ENCODE data around the gene SLC24A4. TPM values are rescaled to one million over a fixed set of nuclear protein-coding genes. Genes with fewer than 3 reads are reported as not detected.

SLC24A4 gene
- polyA plus RNA-seq, 1 donor = 1.2 TPM

DNA sequence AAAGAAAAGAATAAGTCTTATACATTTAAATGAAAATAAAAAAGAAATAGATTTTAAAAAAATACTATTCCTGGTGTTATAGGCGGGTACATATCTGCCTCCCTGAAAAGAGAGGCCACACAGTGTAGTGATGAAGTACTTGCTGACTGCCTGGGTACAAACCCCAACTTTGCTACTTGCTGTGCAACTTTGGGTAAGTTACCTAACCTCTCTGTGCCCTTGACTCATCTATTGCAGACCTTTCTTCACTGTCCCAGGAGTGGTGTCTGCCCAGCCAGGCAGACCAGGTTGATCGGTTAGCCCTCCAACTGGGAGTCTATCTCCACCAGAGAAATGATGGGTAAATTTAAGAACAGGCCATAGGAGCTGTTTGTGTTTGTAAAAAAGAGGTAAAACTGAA lies 82.0 kb downstream of the SLC24A4 start:
- DNase-seq = no peak

DNA sequence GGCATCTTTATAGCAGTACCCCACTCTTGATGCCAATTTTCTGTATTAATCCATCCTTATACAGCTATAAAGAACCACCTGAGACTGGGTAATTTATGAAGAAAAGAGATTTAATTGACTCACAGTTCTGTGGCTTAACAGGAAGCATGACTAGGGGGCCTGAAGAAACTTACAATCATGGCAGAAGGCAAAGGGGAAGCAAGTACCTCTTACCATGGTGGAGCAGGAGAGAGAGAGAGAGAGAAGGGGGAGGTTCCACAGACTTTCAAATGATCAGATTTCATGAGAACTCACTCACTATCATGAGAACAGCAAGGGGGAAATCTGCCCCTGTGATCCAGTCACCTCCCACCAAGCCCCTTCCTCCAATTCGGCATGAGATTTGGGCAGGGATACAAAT lies 84.4 kb downstream of the SLC24A4 start:
- no peak for DNase-seq

DNA sequence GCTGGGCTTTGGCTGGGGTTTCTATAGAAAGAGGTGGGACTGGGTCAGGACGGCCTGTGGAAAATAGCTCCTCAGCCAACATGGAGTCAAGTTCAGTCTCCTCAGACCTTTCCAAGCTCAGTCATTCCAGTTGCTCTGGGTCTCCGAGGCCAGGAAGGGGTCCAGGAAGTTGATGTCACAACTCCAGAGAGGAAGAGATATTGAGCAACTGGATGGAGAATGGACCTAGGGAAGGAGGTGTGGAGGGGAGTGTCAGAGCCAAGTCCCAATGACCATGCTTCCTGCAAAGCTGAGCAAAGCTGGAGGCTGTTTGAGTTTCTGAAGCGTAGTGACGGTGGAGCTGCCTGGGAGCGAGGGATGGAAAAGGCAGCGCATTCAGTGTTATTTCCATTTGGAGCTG lies 86.1 kb downstream of the SLC24A4 start:
- DNase-seq = peak; percentile 93

DNA sequence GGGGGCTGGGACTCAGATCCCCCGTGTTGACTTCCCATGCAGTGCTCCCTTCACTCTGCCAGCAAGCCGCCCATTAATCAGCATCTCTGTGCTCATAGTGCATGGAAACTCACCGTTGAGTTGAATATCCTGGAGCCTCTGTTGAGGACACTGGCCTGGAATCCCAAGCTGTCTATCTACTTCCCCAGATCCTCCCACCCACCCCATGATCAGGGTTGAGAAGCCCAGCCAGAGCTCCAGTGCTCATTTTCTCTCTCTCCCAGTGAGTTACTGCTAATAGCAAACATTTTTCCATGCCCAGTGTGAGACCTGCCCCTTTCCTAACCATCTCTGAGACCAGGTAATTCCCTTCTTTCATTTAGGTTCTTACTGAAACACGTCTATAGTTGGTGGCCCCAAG lies 88.2 kb downstream of the SLC24A4 start:
- DNase-seq = no peak

DNA sequence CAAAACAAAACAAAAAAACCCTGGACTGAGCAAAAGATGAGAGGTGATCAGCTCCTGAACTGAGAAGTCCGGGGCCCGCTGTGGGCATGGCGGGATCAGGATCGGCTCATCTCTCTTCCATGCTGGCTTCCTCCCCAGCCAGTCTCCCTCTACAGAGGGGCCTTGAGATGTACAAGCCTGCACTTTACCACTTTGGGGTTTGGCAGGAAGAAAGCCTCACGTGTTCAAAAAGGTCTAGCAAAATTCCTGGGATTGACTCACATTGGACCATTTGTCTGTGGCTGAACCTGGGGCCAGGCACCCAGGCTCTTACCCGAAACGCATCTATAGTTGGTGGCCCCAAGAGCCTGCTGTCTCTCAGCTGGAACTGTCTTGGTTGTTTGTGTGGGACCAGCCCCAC lies 89.0 kb downstream of the SLC24A4 start:
- no peak for DNase-seq

DNA sequence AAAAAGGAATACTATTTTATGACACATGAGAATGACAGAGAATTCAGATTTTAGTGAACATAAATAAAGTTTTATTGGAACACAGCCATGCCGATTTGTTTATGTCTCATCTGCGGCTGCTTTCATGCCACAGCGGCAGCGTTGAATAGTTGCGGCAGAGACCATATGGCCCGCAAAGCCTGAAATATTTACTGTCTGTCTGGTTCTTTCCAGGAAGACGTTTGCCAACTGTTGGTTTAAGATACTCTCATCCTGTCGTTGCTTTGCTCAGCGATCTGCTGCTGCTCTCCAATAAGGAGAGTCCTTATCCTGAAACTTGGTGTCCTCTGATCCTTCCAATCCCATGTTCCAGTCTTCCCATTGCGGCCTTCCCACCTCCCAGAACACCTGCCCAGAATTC lies 89.9 kb downstream of the SLC24A4 start:
- no peak for DNase-seq

DNA sequence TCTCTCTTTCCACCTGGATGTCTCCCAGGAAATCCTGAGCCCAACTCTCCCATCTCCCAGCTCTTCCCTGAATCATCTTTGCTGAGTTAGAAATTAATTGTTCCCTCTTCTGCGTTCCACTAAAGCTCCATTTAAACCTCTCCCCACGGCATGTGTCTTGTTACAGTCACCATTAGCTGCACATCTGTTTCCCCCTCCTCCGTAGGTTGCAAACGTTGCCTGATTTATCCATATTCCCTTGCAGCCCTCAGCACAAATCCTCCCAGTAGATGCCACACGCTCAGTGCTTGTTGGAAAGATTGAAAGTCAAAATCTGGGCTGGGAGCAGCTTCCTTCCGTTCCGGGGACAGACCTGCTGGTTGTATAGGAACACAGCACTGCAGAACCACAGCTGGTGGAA lies 90.4 kb downstream of the SLC24A4 start:
- DNase-seq = no peak

DNA sequence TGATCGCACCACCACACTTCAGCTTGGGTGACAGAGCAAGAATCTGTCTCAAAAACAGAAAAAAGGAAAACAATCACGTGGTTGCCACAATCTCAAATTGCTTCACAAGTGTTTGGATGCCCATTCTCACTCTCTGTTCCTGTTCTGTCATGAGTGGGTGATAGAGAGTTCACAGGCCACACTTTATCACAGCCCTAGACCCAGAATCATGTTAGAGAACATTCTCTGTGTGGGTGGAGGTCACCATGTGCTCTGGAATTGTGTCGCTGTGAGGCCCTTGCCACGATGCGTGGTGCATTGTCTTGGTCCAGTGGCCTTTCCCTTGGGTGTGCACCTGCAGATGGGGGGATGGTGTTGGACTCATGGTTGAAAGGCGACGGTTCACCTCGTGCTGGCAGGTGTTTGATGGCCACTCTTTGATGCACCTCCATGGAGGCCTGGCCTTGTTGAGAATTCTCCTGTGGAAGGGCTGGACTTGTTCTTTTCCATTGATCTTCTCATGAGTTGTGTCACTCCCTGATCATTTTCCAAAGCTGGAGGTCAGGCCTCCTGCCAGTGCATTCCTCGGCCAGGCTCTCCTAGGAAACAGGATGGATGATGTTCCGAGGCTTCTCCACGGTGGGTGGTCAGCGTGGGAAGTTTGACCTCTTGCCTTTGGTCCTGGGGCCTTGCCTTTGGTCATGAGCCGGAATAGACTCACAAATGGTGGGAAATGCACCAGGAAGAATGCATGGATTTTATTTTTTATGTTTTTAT lies 91.9 kb downstream of the SLC24A4 start:
- DNase-seq = no peak

DNA sequence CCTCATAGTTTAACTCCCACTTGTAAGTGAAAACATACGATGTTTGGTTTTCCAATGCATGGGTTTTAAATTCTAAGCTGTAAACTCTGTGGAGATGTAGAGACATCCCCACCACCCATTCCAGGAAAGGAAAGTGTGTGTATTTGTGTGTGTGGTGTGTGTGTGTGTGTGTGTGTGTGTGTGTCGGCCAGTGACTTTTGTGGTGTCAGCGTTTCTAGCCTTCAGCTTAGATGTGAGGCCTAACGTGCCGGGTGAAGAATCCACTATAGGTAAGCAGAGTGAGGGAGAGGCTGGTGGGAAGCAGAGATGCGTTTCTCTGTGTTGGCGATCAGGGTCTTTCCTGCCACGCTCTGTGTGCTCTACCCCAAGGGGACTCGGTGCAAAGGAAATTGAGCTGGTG lies 93.0 kb downstream of the SLC24A4 start:
- no peak for DNase-seq

DNA sequence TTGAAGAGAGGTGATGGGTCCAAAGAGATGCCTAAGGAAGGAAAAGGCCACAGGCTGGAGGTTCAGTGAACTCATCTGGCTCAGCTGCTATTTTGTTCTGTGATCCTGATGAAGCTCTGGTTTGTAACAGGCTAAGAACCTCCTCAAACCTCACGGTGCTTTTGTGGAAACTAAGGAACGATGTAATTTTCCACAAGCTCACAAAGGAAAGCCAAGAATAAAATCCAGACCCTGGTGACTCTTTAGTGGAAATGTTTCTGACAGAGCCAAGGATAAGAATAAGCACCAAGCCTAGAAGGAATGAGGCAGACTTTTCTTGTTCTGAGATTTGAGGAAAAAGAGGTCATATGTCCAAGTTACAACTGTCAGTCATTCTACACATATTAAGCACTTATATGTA lies 93.6 kb downstream of the SLC24A4 start:
- DNase-seq = no peak

DNA sequence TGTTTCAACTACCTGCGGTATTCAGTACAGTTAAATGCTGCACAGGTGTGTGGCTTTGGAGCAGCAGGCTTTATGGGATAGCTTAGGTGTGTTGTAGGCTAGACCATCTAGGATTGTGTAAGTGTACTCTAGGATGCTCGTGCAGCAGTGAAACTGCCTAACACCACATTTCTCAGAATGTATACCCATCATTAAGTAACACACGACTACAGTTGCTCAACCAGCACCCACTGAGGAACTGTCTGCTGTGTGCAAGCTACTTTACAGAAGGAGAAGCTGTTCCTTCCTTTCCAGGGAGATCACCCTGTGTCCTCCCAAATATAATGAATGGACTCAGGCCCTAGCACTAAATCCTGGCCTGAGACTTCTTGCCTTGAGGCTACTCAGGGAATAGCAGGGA lies 94.8 kb downstream of the SLC24A4 start:
- no peak for DNase-seq

DNA sequence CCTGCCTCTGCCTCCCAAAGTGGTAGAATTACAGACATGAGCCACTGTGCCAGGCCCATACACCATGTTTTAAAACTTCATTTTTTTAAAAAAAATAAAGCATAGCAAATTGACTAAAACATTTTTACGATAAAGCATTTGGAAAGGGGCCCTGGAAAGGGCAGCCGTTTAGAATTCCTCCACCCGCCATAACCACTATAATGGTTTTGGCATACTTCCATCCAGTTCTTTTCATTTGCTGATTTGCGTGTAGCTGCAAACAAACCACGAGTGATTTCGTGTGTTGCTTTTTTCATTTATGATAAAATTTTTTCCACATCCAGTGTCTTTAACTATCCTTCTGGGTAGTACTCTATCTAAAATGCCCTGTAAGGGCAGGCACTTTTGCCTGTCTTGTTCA lies 98.8 kb downstream of the SLC24A4 start:
- DNase-seq = no peak

DNA sequence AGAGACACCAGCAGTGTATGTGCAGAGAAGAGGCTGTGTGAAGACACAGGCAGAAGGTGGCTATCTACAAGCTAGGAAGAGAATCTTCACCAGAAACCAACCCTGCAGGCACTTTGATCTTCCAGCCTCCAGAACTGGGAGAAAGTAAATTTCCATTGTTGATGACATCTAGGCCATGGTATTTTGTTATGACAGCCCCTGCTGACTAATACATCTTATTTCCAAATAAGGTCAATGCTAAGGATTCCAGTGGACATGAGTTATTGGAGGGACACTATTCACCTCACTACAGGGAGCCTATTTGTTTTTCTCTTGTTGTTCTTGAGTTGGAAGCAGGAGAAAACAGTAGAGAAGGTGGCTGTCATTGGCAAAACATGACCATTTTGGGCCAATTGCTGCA lies 102.1 kb downstream of the SLC24A4 start:
- DNase-seq = no peak

DNA sequence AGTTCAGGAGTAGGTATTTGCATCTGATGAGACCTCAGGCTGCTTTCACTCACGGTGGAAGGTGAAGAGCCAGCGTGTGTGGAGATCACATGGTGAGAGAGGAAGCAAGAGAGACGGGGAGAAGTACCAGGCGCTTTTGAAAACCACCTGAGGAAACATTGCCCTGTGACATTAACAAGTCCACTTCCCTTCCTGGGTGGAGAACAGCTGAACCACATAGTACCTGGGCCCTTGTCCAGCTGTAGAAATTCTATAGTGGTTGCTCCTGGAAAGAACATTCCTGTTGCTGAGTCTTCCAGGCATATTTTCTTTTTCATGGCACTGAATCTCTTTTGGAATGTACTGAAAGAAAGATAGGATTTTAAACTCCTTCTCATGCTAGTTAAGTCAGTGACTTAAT lies 103.3 kb downstream of the SLC24A4 start:
- DNase-seq = peak; percentile 58

DNA sequence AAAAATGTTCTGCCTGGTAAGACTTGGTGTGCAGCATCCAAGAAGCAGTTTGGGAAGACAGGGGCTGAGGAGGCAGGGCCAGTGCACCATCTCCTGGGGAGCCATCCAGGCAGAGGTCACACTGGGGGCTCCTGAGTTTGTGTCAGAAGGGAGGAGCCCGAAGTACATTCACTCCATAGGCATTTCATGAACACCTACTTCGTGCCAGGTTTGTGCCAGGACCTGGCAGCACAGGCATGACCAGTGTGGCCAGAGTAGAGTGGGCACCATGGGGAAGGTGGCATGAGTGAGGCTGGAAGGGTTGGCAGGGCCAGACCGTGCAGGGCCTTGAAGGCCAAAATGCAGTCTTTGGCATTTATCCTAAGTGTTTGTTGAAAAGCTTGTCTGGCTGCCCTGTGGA lies 104.1 kb downstream of the SLC24A4 start:
- no peak for DNase-seq

DNA sequence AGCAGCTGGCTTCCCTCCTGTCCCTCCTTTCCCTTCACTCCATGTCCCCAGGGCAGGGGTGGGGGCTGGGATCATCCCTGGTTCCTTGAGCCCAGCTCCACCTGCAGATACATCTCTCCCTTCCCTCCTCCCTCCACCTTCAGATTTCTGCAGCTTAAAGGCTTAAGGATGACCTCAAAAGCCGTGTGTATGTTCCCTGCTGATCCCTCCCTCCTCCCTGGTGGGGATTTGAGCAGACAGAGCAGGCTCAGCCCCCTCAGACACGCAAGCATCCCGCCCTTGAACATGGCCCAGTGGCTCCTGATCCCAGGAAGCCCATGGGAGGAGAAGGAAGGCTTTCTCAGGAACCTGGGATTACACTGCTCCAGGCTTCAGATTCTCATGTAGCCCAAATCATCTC lies 107.7 kb downstream of the SLC24A4 start:
- no peak for DNase-seq

DNA sequence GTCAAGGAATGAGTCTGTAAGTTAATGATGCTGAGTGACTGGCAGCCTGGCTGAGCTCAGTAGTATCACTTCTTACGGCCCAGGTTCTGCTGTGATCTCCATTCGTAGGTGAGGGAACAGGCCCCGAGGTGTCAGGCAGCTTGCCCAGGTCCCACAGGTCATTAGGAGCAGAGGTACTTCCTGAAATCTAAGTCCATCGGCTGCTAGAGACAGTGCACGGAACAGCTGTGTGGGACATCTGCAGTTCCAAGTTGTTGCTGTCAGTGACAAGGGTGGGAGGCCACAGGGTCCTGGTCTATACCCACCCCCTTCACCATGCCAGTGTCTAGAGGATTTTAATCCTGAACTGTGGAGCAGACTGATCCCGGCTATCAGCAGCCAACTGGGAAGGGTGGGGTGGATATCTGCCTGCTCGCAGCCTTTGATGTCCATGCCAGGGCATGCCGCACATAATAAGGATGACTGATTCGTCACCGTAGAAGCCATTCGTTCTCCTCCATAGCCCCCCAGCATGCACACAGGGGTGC lies 108.3 kb downstream of the SLC24A4 start:
- no peak for DNase-seq

DNA sequence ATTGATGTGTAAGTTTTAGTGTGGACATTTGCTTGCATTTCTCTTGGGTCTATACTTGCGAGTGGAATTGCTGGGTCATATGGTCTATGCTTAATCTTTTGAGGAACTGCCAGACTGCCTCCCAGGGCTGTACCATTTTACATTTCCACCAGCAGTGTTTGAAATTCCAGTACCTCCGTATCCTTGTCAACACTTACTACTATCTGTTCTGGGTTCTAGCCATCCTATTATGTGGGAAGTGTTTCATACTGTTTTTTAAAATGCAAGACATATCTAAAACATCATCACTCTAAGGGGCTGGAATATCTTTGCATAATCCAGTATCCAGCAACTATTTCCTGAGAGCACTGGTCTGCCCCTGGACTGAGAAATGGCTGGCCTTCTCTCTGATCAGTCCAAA lies 110.4 kb downstream of the SLC24A4 start:
- no peak for DNase-seq

DNA sequence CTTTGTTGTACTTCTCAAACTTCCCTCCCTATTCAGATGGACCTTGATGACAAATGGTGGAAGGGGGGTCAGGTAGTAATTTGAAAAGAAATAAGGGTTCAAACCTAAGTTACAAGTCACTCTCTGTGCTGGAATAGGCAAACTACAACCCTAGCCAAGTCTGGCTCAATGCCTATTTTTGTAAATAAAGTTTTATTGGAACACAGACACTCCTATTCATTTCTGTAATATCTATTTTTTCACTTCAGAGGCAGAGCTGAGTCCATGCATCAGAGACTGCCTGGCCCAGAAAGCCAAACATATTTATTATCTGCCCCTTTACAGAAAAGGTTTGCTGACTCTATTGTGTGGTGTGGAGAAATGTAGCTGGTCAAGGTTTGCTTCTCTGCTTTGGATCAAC lies 112.2 kb downstream of the SLC24A4 start:
- DNase-seq = no peak

DNA sequence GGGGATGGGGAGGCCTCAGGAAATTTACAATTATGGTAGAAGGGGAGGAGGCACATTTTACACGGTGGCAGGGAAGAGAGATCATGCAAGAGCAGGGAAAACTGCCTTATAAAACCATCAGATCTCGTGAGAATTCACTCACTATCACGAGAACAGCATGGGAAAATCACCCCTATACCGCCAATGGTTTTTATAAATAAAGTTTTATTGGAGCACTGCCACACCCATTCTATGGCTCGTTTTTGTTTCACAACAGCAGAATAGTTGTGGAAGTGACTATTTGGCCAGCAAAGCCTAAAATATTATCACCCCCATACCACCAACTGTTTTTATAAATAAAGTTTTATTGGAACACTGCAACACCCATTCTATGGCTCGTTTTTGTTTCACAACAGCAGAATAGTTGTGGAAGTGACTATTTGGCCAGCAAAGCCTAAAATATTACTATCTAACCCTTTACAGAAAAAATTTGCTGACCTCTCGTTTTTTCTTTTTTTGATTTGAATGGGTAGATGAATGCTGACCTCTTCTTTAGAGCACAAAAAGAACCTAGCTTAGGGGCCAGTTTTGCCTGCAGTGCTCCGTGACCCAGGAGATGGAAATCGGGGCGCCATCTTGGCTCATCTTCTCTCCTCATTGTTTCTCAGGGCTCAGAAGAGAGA lies 113.3 kb downstream of the SLC24A4 start:
- DNase-seq = no peak

DNA sequence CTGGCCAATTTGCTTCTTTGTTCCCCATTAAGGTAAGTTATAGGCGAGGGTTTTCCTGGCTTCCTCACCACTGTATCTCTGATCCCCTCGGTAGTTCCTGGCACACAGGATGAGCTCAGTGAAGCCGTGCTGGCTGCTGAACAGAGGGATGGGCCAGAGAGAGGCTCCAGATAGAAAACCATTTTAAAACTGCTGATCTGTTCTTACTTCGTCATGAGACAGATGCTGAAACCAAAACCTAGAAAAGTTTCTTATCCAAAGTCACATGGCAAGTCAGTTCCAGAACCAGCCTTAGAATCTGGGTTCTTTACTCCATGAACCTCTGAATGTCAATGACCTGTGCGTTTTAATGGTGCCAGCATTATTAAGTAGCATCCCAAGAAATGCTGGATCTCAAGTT lies 114.3 kb downstream of the SLC24A4 start:
- no peak for DNase-seq

DNA sequence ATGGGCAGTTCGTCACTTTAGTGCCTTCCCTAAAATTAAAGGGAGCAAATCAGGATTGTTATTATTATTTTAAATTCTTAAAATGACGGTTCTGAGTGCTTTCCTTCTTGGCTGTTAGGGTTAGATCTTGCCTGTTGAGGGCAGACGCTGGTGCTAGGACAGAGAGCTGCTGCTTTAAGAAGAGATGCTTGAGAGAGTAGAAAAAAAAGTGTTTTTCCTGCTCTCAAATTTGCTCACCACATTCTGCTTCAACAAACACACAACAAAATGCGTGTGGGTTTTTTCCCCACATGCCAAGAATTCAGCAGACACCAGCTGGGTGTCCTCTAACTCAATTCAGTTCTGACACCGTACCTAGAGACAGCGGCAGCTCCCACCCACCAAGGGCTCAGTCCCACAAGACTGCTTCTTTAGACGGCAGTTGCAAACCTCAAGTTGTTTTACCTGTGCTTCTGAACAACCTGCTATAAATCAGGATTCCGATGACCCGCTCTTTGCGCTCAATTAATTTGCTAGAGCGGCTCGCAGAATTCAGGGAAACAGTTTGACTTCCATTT lies 114.8 kb downstream of the SLC24A4 start:
- DNase-seq = no peak

DNA sequence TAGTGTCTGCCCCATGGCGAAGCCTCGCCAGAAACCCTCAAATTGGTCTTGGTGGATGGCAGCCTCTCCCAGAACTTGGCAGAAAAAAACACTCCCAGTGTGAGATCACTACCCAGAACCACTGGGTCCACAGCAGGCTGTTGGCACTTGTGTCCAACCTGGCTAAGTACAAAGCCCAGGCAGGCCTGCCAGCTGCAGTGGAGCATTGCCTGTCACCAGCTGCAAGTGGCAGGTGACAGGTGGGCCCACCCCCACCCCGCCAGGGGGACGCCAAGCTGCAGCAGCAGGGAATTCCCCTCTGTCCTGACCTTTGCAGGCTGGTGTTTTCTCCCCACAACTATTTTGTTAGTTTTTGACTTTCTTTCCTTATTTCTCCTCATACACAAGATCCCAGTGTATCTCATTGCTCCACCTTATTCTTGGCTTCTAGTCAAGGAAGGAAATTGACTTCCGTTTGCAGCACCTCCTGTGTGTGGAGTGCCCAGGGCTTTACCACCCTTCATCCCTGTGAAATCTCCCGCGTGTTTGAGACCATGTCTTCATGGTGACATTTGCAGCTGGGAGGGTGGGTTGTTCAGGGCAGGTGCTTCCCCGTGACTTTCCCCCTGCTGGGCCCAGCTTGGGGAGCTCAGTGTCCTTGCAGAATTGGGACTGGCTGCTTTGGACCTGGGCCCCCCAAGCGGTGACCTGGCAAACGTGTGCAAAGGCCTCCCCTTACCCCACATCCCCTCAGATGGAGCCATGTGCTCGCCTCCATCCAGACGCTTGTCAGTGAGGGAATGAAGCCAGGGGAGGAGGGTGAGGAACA lies 116.8 kb downstream of the SLC24A4 start:
- DNase-seq = no peak
